HUDEP-2 (cell line): Measurements from ENCODE around the gene NADSYN1.

Experiments used
- DNase-seq, 76 experiments: peaks; one replicate each; lab custom pipeline; 2025; ENCODE audit not compliant: unreplicated experiment in 76 of 76; lab: John Stamatoyannopoulos, UW

Gene NADSYN1

GRCh38 chr11:71449596-71449995 lies 3.4 kb upstream of the NADSYN1 start:
- peak in 7 of 76 experiments; percentile 1 to 35 (median 15) for DNase-seq

- no peak for DNase-seq
These were observed 2.5 kb upstream of the NADSYN1 start for GRCh38 chr11:71450507-71450906.

DNA sequence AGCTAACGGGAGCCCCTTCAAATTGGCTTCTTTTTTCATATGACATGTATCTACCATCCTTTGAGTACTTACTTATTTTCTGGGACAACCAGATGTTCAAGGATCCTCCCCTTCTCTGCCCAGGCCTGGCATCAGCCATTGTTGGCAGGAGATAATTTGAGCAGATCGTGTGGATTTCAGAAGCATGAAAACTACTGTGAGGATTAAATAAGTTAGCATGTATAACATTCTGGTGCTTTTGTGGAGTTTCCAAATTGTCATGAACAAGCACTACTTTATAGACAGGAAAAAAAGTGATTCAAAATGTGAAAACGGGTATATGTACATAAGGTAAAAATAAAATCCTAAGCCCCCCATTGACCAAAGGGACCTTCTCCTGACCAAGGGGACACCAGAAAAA lies 2.1 kb upstream of the NADSYN1 start:
- no peak for DNase-seq

DNA sequence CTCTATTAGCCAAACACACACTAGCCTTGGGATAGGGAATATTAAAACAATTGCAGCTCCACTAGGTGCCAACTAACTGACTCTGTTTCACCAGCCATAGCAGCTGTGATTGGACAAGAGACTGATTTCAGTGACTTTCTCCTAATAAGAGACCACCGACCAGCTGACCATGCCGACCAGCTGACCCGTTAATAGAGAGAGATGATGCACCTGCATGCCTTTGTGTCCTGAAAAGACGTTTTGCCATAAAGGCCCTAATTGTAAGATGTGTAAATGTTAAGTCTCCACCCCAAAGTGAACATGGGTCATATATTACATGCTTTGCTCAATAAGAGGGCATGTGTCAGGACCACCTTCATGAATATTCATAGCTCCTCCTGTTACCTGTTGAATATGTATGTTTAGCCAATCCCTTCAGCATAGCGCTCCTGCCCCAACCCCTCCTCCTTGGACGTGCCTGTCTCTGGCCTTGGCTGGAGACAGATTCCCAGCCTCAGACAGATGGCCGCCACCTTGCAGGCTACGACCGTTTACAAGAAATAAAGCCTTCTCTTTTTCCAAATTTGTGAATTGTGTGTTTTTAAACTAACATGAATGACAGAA lies 1.3 kb upstream of the NADSYN1 start:
- no peak for DNase-seq

GRCh38 chr11:71452199-71453036 lies 585 bp upstream of the NADSYN1 start:
- DNase-seq, result peak in 3 of 76 experiments; percentile 10 to 53 (median 13)

GRCh38 chr11:71453918-71454304 lies 908 bp downstream of the NADSYN1 start:
- no peak for DNase-seq

GRCh38 chr11:71454470-71455113 lies 1.6 kb downstream of the NADSYN1 start:
- DNase-seq, result no peak

DNA sequence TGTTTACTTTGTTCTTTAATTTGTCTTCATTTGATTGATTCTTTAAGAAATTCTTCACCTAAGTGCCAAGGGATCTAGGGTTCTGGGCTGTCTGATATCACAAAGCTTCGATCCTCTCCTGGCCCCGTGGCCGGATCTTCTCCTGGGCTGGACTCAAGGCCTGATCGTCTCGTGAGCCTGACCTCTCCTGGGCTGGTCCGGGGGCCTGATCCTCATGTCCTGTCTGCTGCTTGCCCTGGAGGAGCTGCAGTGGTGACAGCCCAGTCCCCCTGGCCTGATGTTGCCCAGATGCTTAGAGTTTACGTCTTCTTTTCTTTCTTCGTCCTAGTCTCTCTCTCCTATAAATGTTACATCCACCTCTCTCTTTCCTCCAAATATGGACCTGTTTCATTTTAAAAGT lies 3.3 kb downstream of the NADSYN1 start:
- no peak for DNase-seq

- DNase-seq, result no peak
These were observed 3.8 kb downstream of the NADSYN1 start for GRCh38 chr11:71456831-71457230.

- DNase-seq, result no peak
These were observed 5.4 kb downstream of the NADSYN1 start for GRCh38 chr11:71458146-71459070.

DNA sequence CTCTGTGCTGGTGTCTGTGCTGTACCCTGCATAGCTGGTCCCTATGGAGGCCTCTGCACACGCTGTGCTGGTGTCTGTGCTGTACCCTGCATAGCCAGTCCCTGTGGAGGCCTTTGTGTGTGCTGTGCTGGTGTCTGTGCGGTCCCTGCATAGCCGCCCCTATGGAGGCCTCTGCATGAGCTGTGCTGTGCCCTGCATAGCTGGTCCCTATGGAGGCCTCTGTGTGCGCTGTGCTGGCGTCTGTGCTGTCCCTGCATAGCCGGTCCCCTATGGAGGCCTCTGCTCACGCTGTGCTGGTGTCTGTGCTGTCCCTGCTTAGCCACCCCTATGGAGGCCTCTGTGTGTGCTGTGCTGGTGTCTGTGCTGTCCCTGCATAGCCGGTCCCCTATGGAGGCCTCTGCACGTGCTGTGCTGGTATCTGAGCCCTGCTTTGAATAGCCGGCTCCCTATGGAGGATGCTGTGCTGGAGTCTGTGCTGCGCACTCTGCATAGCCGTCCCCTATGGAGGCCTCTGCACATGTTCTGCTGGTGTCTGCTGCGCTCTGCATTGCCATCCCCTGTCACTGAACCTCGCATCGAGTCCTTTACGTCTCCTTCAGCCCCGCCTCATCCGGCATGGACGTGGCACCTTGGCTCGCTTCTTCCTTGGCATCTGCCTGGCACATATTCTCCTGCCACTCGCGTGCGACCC lies 6.2 kb downstream of the NADSYN1 start:
- DNase-seq, result no peak

- no peak for DNase-seq
These were observed 6.8 kb downstream of the NADSYN1 start for GRCh38 chr11:71459767-71460320.

GRCh38 chr11:71461696-71462095 lies 8.7 kb downstream of the NADSYN1 start:
- DNase-seq, result no peak

GRCh38 chr11:71462726-71463125 lies 9.7 kb downstream of the NADSYN1 start:
- DNase-seq, result no peak

- no peak for DNase-seq
These were observed 10.6 kb downstream of the NADSYN1 start for GRCh38 chr11:71463331-71464211.

- no peak for DNase-seq
These were observed 12.1 kb downstream of the NADSYN1 start for GRCh38 chr11:71465054-71465453.

GRCh38 chr11:71466358-71466757 lies 13.4 kb downstream of the NADSYN1 start:
- DNase-seq, result no peak

GRCh38 chr11:71467164-71467563 lies 14.2 kb downstream of the NADSYN1 start:
- DNase-seq, result no peak

- DNase-seq, result no peak
These were observed 17.9 kb downstream of the NADSYN1 start for GRCh38 chr11:71470946-71471345.
